Activated T-helper 1 cell treated with anti-CD3 and anti-CD28 coated beads, Interleukin-2, amount 50 U/mL, for 16 hours (primary cell): ENCODE results near the gene SCAF8.
"Not testable (repeated sequence)": the region's sequence is repeated elsewhere in the genome, so short reads cannot be mapped to it uniquely, and the experiment has no call there.

Experiments used
- DNase-seq, 2 donors: peaks; one replicate each; pipeline ENCODE4 v3.0.0-alpha.2; 2020; ENCODE audit warnings: low read depth in 1 of 2, low spot score in 1 of 2

The SCAF8 gene, protein sequence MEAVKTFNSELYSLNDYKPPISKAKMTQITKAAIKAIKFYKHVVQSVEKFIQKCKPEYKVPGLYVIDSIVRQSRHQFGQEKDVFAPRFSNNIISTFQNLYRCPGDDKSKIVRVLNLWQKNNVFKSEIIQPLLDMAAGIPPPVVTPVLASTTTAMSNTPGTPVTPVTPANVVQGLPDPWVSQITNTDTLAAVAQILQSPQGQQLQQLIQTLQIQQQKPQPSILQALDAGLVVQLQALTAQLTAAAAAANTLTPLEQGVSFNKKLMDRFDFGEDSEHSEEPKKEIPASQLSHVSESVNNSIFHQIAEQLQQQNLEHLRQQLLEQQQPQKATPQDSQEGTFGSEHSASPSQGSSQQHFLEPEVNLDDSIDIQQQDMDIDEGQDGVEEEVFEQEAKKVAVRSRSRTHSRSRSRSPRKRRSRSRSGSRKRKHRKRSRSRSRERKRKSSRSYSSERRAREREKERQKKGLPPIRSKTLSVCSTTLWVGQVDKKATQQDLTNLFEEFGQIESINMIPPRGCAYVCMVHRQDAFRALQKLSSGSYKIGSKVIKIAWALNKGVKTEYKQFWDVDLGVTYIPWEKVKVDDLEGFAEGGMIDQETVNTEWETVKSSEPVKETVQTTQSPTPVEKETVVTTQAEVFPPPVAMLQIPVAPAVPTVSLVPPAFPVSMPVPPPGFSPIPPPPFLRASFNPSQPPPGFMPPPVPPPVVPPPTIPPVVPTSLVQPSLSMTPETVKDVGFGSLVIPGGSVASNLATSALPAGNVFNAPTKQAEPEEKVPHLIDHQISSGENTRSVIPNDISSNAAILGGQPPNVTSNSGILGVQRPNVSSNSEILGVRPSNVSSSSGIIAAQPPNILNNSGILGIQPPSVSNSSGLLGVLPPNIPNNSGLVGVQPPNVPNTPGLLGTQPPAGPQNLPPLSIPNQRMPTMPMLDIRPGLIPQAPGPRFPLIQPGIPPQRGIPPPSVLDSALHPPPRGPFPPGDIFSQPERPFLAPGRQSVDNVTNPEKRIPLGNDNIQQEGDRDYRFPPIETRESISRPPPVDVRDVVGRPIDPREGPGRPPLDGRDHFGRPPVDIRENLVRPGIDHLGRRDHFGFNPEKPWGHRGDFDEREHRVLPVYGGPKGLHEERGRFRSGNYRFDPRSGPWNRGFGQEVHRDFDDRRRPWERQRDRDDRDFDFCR (N-terminal part only)

DNA sequence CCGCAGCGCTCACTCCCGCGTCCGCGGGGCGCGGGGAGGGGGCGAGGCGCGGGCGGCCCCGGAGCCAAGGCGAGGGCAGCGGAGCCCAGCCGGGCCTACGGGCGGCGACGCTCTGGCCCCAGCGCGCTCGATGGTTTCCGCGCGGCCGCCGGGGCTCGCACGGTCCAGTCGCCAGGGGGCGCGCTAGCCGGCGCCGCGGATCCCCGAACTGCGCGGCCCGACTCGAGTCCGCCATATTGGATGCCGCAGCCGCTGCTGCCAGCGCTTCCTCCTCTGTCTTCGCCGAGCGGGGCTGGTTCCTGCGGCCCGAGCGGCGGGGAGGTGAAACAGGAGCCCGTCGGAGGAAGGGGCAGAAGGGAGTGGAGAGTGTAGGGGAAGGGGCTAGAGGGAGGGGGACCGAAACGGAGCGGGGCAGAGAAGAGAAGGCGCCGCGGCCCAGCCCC, at the start of gene SCAF8:
TSS of gene SCAF8 (plus strand) at position 234 of the 443 bp plus-strand sequence. CDS start 485 bp downstream, outside the sequence.
- peak; percentile 73 to 80 for DNase-seq

DNA sequence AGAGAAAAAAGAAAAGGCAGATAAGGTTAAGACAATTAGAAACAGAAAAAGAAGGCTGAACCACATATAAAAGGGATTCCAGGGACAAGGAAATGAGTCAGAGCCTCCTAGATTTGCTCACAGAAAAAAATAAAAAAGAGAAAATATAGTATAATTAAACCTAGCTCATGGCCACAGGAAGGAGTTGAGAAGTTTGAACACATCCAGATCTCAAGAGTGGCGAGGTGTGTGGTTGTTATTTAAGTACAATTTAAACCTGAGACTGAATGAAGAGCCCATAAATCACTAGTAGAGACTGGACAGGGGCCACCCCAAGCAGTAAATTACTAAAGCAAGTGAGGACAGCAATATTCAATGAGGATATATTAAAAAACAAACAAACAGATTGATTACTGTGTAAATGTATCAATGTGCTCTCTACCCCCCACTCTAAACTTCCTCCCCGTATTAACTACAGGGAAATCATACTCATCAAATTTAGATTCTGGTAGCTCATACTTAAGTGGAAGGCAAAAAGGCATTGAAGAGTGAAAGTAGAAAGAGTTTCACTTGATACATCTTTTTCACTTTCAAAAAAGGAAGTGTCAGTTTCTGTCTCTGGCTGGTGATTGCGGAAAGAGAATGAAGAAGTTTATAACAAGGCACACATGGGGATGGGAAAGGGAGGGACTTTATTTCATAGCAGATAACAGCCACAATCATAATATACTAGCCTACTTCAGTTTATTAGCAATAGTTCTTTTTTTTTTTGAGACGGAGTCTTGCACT, 49.3 kb upstream of the SCAF8 start:
- no peak for DNase-seq

DNA sequence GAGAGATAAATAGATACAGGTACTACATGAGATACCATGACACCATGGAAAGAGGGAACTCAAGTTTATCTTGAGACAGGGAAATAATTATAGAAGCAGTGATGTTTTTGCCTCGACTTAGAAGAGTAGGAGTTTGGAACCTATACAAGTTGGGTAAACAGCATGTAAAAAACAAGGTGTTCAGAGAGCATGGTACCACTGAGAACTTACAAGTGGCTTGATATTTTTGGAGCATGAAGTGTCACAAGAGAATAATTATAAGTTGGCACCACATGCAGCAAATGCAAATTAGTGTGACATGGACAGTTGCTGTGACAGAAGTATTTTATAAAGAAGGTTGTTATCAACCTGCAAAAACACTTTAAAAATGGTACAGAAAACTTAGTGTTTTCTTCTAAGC, 47.1 kb upstream of the SCAF8 start:
- no peak for DNase-seq

DNA sequence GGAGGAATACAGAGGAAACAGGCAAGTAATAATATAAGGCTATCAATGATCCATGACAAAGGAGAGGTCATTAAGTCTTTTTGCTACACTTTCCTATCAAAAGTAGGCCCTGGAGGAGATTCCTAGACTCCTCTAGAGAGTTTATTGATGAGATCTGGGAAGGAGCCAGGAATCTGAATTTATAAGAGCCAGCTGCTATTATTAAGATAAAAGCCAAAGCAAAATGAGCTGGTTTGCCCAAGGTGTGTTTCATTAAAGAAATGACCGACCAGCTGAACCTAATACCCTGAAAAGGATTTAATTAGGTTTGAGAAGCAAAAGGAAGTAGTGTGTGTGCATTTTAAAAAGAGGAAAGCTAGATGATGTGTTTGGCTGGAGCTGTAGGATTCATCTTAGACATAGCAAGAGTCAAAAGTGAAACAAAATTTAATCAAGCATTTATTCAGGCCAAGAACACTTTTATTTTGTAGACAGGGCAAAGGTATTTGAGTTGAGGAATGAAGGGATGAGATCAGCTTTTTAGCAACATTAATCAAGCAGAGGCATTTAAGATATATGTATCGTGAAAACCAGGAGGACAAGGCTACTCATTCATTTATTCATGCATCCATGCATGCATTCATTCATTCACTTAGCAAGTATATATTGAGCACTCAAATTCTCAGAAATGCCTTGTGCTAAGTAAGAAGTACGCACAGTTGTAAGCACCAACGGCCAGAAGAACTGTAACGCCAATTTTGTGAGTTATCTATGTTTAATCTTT, 43.5 kb upstream of the SCAF8 start:
- DNase-seq, result no peak

DNA sequence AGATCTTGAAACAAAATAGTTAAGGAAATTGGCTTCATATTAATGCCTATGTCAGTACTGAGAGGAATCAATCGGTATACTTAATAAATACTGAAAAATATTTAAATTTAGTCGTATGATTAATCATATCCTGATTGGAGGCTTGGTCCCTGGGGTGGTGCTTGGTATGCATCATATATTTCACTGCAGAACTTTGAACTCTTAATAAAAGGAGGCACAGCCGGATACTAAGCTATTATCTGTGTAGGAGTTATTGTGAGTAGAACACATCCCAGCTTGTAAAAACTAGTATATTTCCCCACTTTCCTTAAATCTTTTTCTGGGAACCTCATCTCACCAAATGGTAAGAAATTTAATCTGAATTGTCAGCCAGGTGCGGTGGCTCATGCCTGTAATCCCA, 42.4 kb upstream of the SCAF8 start:
- no peak for DNase-seq

DNA sequence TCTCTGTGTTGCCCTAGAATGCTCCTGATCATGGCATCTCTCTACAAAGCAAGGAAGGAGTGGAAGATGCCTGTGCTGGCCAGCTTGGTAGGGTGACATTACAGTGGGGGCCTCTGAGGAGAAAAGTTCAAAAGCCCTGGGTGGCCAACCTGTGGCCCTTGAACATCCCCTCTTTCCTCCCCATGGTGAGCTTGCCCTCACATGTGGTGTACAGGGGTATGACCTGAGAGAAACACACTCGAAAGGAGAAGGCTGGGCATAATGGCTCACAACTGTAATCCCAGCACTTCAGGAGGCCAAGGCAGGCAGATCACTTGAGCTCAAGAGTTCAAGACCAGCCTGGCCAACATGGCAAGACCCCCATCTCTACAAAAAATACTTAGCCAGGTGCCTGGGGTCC, 36.6 kb upstream of the SCAF8 start:
- no peak for DNase-seq

DNA sequence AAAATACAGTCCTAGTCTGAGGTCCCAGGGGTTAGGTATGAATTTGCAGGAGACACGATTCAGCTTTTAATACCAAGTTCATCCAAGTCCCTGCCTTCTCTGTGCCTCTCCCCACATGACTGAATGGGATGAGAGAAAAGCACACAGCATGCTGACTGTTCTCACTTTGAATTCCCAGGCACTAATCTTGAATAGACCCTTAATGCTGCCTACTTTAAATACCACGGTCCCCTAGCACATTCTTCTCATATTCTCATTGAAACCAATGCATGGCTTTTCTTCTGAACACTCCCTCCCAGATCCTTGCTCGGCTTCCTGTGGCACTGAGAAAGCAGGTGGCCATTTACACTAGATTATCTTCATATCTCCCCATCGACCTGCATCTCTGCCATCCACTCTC, 30.1 kb upstream of the SCAF8 start:
- DNase-seq, result no peak

DNA sequence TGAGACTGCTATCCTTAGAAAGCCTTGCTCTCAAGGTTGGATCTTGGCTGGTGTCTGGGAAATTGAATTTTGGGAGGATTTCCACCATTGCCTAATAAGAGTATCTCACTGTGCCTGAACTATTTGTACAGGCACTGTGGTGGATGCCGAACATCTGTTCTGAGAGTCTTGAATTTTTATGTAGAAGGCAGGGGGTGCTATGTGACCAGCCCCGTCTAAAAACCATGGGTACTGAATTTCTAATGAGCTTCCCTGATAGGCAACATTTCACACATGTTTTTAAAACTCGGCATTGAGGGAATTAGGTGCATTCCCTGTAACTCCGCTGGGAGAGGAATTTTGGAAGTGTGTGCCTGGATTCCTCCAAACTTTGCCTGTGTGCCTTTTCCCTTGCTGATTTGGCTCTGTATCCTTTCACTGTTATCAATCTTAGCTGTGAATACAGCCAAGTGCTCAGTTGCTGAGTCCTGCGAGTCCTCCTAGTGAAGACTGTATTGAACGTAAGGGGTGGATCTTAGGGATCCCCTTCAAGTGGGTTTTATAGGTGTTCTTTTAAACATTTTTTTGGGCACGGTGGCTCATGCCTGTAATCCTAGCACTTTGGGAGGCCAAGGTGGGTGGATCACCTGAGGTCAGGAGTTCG, 27.6 kb upstream of the SCAF8 start:
- no peak for DNase-seq

DNA sequence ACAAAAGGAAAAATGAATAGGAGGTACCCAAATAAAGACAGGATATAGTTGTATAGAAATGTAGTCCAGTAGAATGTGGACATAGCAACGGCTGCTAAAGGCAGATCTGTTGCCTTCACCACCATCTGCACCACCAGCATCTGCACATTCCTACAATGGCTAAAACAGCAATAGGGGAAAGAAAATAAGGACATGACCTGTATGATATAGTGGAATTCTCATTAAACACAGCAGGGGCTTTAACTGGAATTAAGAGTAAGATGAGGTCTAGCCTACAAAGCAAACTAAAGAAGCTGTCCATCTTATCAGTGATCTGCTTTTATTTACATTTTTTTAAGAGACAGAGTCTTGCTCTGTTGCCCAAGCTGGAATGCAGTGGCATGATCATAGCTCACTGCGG, 26.8 kb upstream of the SCAF8 start:
- no peak for DNase-seq

DNA sequence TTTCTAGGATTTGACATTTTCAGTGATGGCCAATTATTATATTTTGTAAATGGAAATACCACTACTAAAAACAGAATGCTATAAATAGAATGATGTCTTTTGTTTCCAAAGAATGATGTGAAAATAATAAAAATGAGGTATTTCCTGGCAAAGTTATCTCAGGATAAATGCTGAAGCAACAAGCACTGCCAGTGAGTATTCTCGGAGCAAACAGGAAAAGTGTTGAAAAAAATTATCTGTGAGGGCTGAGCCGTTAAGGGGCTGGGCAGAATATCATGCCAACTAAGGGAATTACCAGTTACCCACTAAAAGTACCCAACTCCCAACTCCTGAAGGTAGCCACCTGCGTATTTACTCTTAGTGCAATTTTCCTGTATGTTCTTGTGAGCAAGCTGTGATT, 23.6 kb upstream of the SCAF8 start:
- DNase-seq, result no peak

DNA sequence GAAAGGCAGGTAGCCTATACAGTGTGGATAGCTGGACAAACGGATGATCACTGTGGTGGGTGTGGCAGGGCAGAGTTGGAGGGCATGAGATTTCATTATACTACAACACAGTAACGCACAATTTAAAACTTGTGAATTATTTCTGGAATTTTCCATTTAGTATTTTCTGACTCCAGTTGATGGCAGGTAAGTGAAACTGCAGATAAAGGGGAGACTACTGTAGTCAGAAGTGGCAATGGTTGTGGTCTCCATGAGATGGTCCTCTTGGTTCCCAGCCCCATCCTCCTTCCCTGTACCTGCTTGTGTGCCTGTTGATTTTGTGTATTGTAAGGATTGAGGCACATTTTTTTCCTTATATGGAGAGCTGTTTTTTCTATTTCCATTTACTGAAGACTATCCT, 22.5 kb upstream of the SCAF8 start:
- DNase-seq, result no peak

DNA sequence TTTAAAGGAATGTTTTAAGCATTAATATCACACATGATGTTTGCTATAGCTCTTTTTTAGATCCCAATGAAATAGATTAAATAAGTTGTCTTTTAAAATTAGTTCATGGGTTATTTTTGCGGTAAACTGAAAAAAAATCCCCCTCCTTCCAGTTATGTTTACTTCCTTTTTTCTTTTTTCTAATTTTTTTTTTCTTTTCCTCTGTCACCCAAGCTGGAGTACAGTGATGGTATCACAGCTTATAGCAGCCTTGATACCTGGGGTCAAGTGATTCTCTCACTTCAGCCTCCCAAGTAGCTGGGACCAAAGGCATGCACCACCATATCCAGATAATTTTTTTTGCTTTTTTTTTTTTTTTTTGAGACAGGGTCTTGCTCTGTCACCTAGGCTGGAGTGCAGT, 17.8 kb upstream of the SCAF8 start:
- DNase-seq, result no peak

DNA sequence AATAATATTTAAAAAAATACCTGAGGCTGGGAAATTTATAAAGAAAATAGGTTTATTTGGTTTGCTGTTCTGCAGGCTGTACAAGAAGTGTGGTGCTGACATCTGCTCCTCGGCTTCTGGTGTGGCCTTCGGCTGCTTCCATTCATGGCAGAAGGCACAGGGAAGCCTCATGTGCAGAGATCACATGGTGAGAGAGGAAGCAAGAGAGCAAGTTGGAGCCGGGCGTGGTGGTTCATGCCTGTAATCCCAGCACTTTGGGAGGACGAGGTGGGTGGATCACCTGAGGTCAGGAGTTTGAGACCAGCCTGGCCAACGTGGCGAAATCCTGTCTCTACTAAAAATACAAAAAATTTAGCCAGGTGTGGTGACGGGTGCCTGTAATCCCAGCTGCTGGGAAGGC, 16.9 kb upstream of the SCAF8 start:
- not testable (repeated sequence) for DNase-seq

DNA sequence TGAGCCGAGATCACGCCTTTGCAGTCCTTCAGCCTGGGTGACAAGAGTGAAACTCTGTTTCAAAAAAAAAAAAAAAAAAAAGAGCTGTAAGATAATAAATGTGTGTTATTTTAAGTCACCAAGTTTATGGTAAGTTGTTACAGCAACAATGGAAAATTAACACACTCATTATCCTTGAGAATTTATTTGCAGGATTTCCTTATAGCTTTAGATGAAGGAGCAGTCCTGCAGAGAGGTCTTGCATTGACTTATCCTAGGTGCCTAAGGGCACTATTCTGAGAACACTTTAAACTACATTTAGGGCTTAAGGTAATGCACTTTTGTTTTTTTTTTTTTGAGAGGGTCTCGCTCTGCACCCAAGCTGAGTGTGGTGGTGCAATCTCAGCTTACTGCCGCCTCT, 13.8 kb upstream of the SCAF8 start:
- no peak for DNase-seq

DNA sequence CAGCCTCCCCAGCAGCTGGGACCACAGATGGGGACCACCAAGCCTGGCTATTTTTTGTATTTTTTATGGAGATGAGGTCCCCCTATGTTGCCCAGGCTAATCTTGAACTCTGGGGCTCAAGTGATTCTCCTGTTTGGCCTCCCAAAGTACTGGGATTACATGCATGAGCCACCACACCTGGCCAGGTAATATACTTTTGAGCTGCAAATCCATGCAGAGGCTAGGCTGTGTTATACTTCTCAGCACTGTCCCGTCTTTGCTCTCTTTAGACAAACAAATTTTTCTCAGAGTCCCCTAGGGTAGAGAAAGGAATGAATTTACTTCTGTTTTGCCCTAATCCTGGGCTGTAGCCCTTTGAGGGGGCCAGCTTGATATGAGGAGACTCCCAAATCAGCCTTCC, 13.4 kb upstream of the SCAF8 start:
- no peak for DNase-seq

DNA sequence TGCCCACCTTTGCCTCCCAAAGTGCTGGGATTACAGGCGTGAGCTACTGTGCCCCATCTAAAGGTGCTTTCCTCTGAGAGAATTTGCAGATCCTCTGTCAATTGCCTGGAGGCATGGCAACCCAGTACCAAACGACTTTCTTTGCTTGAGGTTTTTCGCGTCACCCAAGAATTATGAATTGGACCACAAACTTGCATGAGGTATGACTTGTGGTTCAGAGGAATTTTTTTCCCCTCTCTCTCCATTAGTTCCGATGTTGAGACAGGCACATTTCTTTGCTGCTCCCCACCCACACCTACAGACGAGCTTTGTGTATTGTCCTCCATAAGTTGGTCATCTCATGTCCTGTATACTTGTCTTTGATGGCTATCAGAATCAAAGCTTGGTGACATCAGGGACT, 11.8 kb upstream of the SCAF8 start:
- DNase-seq, result no peak

DNA sequence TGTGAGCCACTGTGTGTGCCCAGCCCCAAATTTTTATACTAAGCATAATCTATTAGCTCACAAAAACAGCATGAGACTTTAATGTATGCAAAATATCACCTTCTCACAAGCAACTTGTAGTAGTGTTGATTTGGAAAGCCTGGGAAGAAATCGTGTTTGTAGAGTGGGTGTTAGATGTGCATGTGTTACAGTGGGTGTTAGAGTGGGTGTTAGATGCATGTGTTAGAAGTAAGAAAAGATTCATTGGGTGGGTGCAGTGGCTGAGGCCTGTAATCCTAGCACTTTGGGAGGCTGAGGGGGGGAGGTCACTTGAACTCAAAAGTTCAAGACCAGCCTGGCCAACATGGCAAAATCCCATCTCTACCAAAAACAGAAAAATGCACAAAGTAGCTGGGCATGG, 6.3 kb upstream of the SCAF8 start:
- DNase-seq, result no peak

DNA sequence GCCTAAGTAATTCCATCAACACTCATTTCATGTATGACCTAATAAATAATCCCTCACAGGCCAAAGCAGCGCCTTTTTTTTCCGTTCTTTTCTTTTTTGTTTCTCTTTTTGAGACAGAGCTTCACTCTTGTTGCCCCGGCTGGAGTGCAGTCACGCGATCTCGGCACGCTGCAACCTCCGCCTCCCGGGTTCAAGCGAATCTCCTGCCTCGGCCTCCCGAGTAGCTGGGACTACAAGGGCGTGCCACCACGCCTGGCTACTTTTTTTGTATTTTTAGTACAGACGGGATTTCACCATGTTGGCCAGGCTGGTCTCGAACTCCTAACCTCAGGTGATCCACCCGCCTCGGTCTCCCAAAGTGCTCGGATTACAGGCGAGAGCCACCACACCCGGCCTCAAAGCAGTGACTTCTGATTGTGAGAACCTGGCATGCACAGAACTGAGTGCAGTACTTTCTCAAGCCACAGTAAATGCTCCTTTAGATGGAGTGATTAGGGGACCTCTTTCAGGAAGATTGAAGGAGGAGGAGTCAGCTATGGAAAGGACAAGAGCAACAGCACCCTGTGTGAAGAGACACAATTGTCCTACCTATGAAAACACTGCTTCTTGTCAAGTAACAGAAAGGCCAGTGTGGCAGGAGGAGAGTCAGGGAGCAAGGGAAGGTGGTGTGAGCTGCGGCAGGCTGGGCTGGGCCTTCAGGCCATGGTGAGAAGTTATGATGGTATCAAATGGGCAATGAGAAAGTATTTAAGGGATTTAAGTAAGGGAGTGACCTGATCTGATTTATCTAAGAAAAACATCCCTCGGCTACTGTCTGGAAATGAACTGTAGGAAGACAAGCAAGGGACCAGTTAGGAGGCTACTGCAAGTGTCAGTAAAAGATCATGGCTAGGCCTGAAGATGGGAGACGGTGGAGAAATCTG, 1.7 kb upstream of the SCAF8 start:
- no peak for DNase-seq
